KG1 (cell line): ENCODE data around the gene EPAS1.

Experiments
- DNase-seq: peaks from one replicate; lab custom pipeline; 2025; lab: John Stamatoyannopoulos, UW

EPAS1 gene

DNA sequence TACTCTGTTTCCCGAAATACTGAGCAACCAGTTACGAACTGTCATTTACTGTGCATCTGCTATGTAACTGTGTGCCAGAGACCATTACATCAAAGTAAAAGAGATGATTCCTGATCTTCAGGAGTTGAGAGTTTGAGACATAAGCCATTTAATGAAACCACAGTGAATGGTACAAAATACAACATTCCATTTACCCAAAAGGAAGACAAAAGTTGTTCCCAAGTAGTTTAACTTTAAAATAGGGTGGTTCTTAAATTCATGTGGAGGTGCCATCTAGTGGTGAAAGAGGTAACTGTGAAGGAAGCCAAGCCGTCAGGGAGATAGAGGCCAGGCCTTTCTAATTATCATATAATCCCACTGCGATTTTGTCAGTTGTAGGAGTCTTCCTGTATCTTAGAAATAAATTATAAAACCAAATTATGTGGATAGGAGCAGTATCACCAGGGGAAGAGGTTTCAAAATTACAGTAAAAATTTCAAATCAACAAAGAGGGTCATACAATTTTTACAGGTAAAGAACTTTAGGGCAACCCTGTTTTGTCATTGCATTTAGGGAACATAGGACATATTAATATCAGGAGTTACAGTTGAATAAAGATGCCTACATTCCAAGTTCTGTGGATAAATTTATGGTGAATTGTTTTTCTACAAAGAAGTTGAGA lies 67.7 kb downstream of the EPAS1 start:
- peak; percentile 27 for DNase-seq

DNA sequence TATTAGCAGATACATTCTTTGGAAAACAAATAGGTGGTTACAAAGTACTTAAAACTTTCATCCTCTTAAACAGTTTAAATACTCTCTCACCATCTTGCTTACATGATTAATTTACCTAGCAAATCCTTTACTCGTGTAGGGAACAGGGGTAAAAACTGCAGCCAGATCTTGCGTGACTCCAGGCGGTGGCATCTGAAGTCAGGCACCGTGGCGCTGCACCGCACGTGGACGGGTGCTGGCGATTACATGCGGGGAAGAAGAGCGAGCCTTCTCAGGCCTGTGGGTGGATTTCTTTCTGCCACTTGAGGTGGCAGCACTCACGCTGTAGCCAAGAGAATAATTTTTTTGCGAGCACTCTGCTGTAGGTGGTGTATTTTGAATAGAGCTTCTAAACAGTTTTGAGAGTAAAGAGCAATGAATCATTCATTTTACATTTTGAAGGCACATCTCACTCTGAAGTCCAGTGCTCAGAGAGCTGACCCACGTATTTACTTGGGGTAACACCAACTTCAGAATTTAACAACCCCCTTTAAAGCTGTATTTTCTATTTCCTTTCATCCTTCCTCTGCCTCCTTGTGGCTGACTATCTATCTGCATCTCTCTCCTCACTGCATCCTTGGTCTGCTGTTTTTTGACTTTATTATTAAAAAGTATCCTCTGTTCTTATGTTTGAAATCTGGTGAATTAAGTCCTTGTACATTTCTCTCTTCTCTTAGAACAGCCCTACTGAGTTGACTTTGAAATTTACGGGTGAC lies 68.9 kb downstream of the EPAS1 start:
- no peak for DNase-seq

DNA sequence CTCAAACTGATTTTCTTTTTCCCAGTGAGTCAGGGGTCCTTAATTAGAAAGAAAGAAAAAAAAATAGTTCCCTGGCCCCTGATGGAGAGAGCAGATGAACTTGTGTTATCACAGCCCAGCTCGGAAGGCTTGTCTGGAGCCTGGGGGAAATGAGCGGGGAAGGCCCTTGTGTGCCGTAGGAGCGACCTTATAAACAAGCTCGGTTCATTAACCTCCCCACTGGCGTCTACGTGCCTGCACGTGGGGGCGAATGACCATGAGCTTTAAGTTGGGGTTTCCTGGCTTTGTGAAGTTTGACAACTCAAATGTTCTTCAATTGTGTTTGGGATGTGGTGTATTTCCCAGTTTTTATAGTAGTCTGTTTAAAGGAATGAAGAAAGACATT lies 69.5 kb downstream of the EPAS1 start:
- DNase-seq, result no peak

DNA sequence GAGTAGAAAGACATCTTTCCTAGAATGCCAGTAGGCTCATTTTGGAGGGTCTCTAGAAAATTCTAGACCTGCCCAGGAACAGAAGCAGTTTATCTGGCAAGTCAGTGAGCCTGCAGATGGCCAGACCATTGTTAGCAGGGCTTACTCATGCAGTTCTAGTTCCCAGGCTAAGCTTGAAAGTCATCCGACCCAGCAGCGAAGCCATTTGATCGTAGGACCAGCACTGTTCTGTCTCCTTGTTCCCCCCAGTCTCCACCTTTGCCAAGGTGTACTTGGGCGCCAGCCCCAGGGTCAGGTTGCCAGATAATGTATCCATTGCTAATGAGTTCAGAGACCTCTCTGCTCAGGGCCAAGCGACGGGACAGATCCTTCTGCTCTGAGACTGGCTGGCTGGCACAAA lies 70.1 kb downstream of the EPAS1 start:
- no peak for DNase-seq

DNA sequence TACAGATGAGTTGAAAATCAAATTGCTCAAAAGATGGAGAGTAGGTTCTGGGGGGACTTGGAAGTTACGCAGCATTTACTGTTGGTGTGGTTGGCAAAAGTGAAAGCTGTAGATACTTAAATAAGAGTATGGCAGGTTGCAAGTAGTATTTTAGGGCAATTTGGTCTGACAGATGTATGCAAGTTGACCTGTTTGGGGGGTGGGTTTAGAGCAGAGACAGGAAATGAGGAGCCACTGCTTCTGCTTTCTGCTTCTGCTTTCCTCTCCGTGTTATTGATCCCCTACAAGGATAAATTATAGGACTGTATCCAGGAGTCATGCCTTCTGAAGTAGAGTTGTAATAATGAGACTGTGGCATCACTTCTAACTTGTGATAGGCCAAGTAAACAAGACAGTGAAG lies 71.2 kb downstream of the EPAS1 start:
- peak; percentile 70 for DNase-seq

DNA sequence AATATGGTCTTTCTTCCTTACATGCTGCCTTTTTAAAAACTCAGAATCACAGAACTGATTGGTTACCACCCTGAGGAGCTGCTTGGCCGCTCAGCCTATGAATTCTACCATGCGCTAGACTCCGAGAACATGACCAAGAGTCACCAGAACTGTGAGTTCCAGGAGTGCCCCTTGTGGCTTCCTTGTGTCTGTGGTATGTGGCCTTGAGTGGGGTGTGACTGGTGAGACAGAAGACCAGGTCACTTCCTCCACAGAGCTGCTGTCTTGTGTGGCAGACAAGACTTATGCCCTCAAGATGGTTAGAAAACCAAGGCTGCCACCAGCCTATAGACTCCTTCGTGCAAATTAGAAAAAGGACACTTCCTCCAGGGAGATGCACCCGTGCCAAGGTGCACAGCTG lies 72.6 kb downstream of the EPAS1 start:
- no peak for DNase-seq

DNA sequence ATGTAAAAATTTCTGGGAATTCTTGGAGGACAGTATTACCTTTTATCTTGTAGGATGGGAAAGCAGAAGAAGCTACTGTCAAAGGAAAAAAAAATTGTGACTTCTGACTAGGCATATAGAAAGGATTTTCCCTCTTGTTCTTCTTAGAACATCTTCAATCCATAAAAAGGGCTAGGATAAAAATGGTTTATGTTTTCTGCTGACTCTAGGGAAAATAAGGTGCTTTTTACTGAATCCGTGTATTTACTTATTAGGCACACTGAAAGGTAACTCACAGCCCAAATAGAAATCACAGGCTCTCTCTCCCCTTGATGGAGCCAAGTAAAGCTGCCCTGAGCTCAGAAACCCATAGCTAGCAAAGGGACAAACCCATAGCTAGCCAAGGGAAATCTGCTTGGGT lies 74.6 kb downstream of the EPAS1 start:
- no peak for DNase-seq

DNA sequence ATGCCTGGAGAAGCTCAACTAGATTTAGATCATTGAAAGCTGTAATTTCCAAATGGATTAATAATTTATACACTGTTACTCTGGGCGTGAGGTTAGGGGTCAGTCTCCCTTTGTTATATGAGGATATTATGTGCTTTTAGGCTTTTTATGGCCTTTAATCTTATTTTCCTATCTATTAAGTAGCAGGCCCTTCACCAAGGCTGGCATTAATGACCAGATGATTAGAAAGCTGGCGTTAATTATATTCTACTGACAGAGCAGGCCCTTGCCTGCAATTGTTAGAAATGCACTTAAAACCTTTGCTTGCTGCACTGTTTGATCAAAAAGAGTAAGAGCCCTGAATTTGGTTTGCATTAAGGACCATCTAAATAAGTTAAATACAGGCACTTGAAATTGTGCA lies 75.3 kb downstream of the EPAS1 start:
- no peak for DNase-seq

DNA sequence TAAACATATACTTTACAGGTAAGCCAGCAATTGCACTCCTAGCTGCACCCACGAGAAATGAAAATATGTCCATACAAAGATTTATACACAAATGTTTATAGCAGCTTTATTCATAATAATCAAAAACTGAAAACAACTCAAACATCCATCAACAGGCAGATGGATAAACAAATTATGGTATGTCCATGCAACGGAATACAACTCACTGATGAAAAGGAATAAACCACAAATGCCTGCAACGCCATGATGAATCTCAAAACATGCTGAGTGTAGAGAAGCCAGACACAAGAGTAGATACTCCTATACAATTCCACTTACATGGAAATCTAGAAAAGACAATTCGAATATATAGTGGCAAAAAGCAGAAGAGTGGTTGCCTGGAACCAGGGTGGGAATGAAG lies 76.0 kb downstream of the EPAS1 start:
- no peak for DNase-seq

DNA sequence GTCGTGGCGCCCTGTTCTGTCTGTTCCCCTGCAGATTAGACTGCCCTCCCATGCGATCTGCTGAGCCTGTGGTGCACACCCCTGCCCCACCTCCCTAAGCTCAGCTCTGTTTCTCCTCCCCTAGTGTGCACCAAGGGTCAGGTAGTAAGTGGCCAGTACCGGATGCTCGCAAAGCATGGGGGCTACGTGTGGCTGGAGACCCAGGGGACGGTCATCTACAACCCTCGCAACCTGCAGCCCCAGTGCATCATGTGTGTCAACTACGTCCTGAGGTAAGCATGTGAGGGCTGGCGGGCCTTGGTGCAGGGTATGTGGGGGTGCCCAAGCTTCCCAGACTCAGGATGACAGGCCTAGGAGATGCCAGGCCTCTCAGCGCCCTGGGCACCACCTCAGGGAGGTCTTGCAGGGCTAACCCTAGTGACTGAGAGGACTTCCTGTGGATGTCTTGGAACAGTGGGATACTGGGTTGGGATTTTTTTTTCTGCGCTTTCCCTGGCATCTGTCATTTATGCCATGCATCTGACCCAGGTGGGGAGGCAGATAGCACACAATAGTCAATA lies 78.4 kb downstream of the EPAS1 start:
- no peak for DNase-seq

DNA sequence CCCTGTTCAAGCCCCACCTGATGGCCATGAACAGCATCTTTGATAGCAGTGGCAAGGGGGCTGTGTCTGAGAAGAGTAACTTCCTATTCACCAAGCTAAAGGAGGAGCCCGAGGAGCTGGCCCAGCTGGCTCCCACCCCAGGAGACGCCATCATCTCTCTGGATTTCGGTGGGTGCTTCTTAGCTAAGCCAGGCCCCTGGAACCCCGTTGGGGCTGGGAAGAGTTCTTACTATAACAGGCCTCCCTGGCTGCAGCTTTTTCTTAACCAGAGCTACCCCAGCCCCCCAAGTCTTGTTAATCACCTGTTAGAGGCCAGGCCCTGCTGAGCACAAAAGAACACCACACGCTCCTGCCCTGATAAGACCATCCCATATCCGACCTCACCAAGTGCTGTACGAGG lies 79.4 kb downstream of the EPAS1 start:
- DNase-seq, result no peak

DNA sequence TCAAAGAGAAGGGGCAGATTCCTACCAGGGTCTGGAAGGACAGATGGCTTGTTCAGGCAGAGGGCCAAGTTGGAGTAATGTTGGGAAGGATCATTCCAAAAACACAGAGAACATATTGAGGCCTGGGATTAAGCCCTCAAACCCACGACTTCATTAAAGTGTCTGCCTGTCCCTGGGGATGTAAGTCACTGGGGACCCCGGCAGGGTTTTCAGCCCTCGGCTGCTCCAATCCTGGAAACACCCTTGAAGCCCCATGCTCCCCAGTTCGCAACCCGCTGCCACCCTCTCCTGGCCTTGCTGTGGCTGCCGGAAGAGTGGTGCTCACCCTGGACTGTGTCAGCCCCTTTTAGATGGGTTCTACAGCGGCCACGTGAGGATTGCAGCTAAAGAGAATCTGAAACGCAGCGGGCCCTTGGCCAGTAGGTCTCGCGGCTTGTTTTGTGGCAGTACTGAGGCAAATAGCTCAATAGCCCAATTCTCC lies 79.9 kb downstream of the EPAS1 start:
- DNase-seq, result no peak

DNA sequence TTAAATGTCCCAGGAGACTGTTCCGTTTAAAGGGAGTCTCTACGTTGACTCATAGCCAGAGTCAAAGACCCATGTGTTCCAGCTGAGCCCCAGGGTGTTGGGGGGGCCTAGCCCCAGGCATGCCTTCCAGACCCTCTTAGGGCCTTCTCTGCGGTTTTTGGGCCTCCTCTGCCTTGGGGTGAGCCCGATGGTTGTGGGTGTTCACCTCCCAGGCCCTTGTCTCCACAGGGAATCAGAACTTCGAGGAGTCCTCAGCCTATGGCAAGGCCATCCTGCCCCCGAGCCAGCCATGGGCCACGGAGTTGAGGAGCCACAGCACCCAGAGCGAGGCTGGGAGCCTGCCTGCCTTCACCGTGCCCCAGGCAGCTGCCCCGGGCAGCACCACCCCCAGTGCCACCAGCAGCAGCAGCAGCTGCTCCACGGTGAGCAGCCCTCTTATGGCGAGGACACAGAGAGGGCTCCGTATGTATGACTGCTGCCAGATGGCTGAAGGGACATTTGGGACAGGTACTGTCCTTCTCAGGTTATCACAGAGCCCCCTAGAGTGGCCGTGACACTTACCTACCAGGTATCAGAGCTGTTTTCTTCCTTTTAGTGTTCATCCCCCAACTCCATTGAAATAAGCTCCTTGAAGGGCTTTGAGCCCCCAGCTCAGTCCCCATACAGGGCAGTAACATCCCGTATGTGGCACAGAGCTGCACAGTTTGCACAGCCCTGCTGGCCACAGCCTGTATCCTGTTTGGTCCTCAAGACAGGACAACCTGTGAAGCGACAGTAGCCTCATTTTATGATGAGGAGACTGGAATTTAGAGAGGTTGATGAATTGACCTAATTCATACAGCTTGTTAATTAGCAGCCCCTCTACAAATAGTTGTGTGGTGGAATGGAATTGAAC lies 80.7 kb downstream of the EPAS1 start:
- no peak for DNase-seq

DNA sequence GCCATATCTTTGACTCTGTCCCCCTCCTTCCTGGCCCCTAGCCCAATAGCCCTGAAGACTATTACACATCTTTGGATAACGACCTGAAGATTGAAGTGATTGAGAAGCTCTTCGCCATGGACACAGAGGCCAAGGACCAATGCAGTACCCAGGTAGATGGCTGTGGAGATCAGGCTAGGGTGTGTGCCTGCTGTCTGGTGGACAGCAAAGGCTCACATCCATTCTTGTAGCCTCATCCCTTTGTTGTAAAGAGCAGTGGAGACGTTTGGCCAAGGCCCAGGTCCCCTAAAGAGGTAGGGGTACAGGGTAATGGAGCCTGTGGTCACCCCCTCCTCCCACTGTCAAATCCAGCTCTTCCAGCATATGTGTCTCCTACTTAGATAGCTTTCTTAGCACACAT lies 81.4 kb downstream of the EPAS1 start:
- no peak for DNase-seq

DNA sequence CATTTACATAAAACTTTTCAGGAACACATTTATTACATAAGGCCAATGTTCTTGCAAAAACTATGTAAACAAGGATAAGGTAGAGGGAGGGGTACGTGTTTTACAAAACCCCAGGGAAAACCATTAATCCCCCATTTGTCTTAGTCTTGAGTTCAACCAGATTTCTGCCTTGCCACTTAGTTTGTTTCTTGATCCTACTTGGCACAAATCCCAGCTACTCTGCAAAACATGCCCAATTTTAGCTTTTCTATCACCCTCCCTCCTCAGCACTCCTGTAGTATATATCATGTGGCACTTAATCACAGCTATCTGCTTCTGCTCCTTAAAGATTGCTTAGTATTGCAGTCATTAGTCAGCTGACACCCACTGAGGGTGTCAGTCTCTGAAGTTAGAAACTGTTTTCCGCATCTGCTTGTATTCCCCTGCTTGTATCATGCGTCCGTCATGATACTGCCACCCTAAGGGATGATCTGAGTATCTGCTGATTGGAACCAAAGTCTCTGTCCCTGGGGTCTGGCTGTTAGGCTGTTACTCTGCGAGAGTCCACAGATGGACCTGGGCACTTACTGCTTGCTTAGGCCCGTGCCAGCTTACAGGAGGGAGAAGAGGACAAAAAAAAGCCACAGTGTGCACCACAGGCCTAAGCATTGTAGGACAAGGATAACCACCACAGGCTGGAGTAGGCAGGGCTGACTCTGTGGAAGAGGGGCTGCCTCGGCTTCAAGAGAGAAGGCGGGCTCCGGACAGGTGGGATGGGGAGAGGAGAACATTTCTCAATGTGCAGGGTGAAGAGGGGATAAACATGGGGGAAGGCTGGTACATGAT lies 82.2 kb downstream of the EPAS1 start:
- DNase-seq, result no peak

DNA sequence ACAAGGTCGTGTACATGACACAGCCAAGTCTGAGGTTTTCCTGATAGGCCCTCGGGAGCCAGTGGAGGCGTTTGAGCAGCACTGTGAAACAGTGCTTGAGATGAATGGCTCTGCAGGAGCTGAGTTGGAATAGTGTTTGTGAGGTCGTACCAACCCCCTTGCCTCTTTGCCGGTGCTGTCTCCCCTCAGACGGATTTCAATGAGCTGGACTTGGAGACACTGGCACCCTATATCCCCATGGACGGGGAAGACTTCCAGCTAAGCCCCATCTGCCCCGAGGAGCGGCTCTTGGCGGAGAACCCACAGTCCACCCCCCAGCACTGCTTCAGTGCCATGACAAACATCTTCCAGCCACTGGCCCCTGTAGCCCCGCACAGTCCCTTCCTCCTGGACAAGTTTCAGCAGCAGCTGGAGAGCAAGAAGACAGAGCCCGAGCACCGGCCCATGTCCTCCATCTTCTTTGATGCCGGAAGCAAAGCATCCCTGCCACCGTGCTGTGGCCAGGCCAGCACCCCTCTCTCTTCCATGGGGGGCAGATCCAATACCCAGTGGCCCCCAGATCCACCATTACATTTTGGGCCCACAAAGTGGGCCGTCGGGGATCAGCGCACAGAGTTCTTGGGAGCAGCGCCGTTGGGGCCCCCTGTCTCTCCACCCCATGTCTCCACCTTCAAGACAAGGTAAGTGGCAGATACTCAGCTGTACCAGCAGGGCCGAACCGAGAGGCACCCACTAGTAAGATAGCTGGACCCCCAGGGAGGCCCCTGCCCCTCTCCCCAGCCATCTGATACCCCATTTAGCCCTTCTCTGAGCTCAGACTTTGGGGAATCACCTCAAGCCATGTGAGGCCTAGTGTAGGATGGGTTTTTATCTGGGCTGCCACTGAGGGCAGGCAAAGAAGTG lies 83.1 kb downstream of the EPAS1 start:
- no peak for DNase-seq

DNA sequence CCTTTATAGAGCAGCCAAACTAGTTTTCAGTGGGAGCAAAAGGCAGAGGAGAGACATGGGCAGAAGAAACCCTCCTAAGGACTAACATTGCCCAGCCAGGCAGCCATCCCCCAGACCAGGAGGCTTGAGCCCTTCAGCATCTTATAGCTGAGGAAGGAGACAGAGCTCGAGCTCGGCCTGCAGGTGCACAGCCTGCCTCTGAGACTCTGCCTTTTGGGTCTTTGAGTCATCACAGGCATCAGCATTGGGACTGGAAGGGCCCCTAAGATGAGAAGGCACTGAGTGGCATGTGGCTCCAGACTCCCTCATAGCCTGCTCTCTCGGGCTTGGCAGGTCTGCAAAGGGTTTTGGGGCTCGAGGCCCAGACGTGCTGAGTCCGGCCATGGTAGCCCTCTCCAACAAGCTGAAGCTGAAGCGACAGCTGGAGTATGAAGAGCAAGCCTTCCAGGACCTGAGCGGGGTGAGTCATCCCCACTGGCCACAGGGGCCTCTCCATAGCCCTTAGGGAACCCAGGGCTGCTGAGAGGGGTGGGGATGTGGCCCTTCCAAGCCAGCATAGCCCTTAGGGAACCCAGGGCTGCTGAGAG lies 84.1 kb downstream of the EPAS1 start:
- DNase-seq, result no peak

DNA sequence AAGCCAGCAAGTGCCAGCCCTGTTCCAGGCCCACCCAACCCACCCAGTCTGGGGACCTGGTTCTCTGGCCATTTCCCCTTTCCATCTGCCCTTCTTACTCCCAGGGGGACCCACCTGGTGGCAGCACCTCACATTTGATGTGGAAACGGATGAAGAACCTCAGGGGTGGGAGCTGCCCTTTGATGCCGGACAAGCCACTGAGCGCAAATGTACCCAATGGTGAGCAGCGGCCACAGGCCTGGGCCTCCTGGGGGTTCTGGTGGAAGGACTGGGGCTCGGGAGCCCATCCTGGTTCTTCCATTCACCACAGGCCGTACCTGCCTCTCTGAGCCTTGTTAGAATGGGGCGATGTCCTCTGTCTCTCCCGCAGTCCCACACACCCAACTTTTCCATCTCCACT lies 84.7 kb downstream of the EPAS1 start:
- DNase-seq, result no peak

DNA sequence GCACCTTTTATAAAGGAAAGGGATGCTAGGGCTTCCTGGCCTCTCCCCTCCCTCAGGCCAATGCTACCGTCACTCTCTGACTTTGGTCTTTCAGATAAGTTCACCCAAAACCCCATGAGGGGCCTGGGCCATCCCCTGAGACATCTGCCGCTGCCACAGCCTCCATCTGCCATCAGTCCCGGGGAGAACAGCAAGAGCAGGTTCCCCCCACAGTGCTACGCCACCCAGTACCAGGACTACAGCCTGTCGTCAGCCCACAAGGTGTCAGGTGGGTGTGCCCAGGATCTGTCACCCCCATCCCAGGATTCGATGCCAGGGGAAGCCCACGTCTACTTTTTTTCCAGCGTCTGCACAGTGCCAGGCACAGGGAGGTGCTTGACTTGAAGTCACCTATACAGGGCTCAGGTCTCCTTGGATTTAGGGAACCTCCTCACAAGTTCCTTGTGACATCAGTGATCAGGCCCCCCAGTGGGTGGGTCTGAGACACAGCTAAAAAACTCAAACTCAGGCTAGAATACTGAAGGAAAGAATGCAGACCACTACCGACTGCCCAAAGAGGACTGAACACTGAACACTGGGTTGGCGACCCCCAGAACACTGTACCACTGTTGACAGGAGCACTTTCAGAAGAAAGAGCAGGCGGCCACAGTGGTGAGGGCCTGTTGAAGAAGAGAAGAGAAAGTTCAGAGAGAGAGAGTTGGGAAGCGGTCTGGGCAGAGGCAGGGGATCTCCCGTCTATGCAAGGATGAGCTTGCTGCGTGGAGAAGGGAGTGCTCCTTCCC lies 85.3 kb downstream of the EPAS1 start:
- DNase-seq, result no peak

DNA sequence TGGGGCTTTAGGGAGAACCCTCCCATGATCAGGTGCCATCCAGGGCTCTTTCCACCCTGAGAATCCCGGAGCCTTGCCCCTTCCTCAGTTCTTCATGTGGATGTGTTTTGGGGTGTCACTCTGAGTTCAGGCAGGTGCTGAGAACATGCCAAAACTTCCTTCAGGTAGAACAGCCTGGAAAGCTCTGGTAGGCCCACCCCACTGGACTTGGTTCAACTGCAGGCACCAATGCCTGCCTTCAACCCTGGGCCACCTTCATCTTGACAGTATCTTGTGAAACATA lies 85.8 kb downstream of the EPAS1 start:
- DNase-seq, result no peak
